IPS-NIHi7 (cell line): Measurements from ENCODE around the gene ENOX2.
A peak's percentile ranks its signal among the peaks of the same experiment; 100 is the strongest.
"Not testable (repeated sequence)": the region's sequence is repeated elsewhere in the genome, so short reads cannot be mapped to it uniquely, and the experiment has no call there.

ENCODE experiments used
- DNase-seq: peaks from one replicate; pipeline ENCODE4 v3.0.0; 2012; ENCODE audit warnings: mixed read lengths; ENCODE audit errors: extremely low spot score

The ENOX2 gene

GRCh38 chrX:130827648-130828047, 75.4 kb downstream of the ENOX2 start:
- no peak for DNase-seq

- no peak for DNase-seq
These were observed 76.8 kb downstream of the ENOX2 start for GRCh38 chrX:130826249-130826648.

- no peak for DNase-seq
These were observed 77.5 kb downstream of the ENOX2 start for GRCh38 chrX:130825525-130825924.

GRCh38 chrX:130819367-130819766, 83.6 kb downstream of the ENOX2 start:
- not testable (repeated sequence) for DNase-seq

- not testable (repeated sequence) for DNase-seq
These were observed 89.1 kb downstream of the ENOX2 start for GRCh38 chrX:130813932-130814331.

GRCh38 chrX:130810561-130810960, 92.4 kb downstream of the ENOX2 start:
- DNase-seq, result no peak

GRCh38 chrX:130805903-130806302, 97.1 kb downstream of the ENOX2 start:
- DNase-seq, result no peak

- DNase-seq, result no peak
These were observed 99.5 kb downstream of the ENOX2 start for GRCh38 chrX:130803537-130803936.

- DNase-seq, result peak; percentile 18
These were observed 101.1 kb downstream of the ENOX2 start for GRCh38 chrX:130801901-130802300.

- no peak for DNase-seq
These were observed 103.6 kb downstream of the ENOX2 start for GRCh38 chrX:130799393-130799792.

GRCh38 chrX:130793975-130794374, 109.0 kb downstream of the ENOX2 start:
- no peak for DNase-seq

GRCh38 chrX:130791870-130792269, 111.1 kb downstream of the ENOX2 start:
- DNase-seq, result not testable (repeated sequence)

GRCh38 chrX:130789793-130790192, 113.2 kb downstream of the ENOX2 start:
- DNase-seq, result no peak

- no peak for DNase-seq
These were observed 114.0 kb downstream of the ENOX2 start for GRCh38 chrX:130788786-130789581.

- no peak for DNase-seq
These were observed 117.0 kb downstream of the ENOX2 start for GRCh38 chrX:130786030-130786429.

GRCh38 chrX:130778773-130779172, 124.2 kb downstream of the ENOX2 start:
- no peak for DNase-seq

- no peak for DNase-seq
These were observed 127.2 kb downstream of the ENOX2 start for GRCh38 chrX:130775849-130776248.

GRCh38 chrX:130772776-130773143, 130.2 kb downstream of the ENOX2 start:
- DNase-seq, result no peak

GRCh38 chrX:130772105-130772775, 130.8 kb downstream of the ENOX2 start:
- DNase-seq, result no peak

- DNase-seq, result no peak
These were observed 131.4 kb downstream of the ENOX2 start for GRCh38 chrX:130771648-130772047.

GRCh38 chrX:130771230-130771629, 131.8 kb downstream of the ENOX2 start:
- DNase-seq, result no peak

GRCh38 chrX:130770615-130771014, 132.4 kb downstream of the ENOX2 start:
- no peak for DNase-seq

GRCh38 chrX:130769835-130770234, 133.2 kb downstream of the ENOX2 start:
- DNase-seq, result no peak
